Keratinocyte (primary cell): ENCODE measurements around the gene ARL15. TPM values are rescaled to one million over a fixed set of nuclear protein-coding genes. Genes with fewer than 3 reads are reported as not detected.

Experiments
- DNase-seq: peaks from one replicate; pipeline ENCODE4 v3.0.0-alpha.2; 2011; ENCODE audit warnings: low read depth, missing footprints, low spot score
- FAIRE-seq: peaks from 2 replicates; lab custom pipeline; 2011; peaks lifted over from hg19 to GRCh38; lab: Jason Lieb, UNC
- H2AFZ ChIP-seq: 2 replicates; pipeline ENCODE4 v1.6.0; 2012; ENCODE audit warnings: low read length, control low read depth, inconsistent platforms; ENCODE audit not compliant: control insufficient read depth
- H3K27ac ChIP-seq: 2 replicates; pipeline ENCODE4 v1.5.1; 2011; ENCODE audit warnings: low read length; ENCODE audit not compliant: control insufficient read depth, insufficient read depth
- H3K27me3 ChIP-seq: 3 replicates; pipeline ENCODE4 v1.6.0; 2011; ENCODE audit warnings: low read length; ENCODE audit not compliant: control insufficient read depth, insufficient read depth; ENCODE audit errors: extremely low read depth
- H3K36me3 ChIP-seq, 2 experiments: 2 replicates in 1 of 2; 3 replicates in 1 of 2; pipeline ENCODE4 v1.5.1; 2011; ENCODE audit warnings: low read length in 2 of 2, mild to moderate bottlenecking in 1 of 2; ENCODE audit not compliant: control insufficient read depth in 2 of 2, insufficient read depth in 2 of 2; ENCODE audit errors: extremely low read depth in 1 of 2
- H3K4me1 ChIP-seq: 3 replicates; pipeline ENCODE4 v1.5.1; 2011; ENCODE audit warnings: low read length; ENCODE audit not compliant: control insufficient read depth, insufficient read depth; ENCODE audit errors: extremely low read depth
- H3K4me2 ChIP-seq: 3 replicates; pipeline ENCODE4 v1.6.0; 2011; ENCODE audit warnings: low read depth, low read length; ENCODE audit not compliant: control insufficient read depth, insufficient read depth; ENCODE audit errors: extremely low read depth
- H3K4me3 ChIP-seq, 3 experiments: fragments of 200-600 bp in 1 of 3; sonication (generic) in 1 of 3; 2 replicates in 2 of 3; 3 replicates in 1 of 3; pipeline ENCODE4 v1.5.1; 2011 to 2016; ENCODE audit warnings: low read length in 3 of 3, mild to moderate bottlenecking in 3 of 3, control low read depth in 2 of 3, inconsistent platforms in 1 of 3, low read depth in 1 of 3, mixed read lengths in 1 of 3, mixed run types in 1 of 3, moderate library complexity in 1 of 3; ENCODE audit not compliant: control insufficient read depth in 2 of 3, insufficient read depth in 2 of 3; ENCODE audit errors: extremely low read depth in 1 of 3
- H3K79me2 ChIP-seq: 2 replicates; pipeline ENCODE4 v1.6.0; 2012; ENCODE audit warnings: low read length; ENCODE audit not compliant: control insufficient read depth, insufficient read depth
- H3K9ac ChIP-seq: 3 replicates; pipeline ENCODE4 v1.6.0; 2011; ENCODE audit warnings: low read length; ENCODE audit not compliant: control insufficient read depth, insufficient read depth; ENCODE audit errors: extremely low read depth
- H3K9me1 ChIP-seq: 3 replicates; pipeline ENCODE4 v1.6.0; 2011; ENCODE audit warnings: low read length; ENCODE audit not compliant: control insufficient read depth, insufficient read depth; ENCODE audit errors: extremely low read depth
- H3K9me3 ChIP-seq: 2 replicates; pipeline ENCODE4 v1.5.1; 2012; ENCODE audit warnings: low read depth, low read length; ENCODE audit not compliant: control insufficient read depth
- H4K20me1 ChIP-seq: 3 replicates; pipeline ENCODE4 v1.6.0; 2011; ENCODE audit warnings: low read length; ENCODE audit not compliant: control insufficient read depth, insufficient read depth; ENCODE audit errors: extremely low read depth
- CTCF ChIP-seq, 3 experiments: IDR thresholded peaks in 1 of 3; conservative IDR thresholded peaks in 1 of 3; optimal IDR thresholded peaks in 1 of 3; 2 replicates in 2 of 3; 3 replicates in 1 of 3; pipeline versions ENCODE3 to v1.5.1; 2011; ENCODE audit warnings: low read length in 3 of 3, mild to moderate bottlenecking in 3 of 3, moderate library complexity in 2 of 3, control low read depth in 1 of 3, inconsistent platforms in 1 of 3; ENCODE audit not compliant: insufficient read depth in 2 of 3; ENCODE audit errors: extremely low read depth in 1 of 3
- EZH2 ChIP-seq: IDR thresholded peaks from one replicate; pipeline ENCODE4 v1.6.1; 2012; ENCODE audit warnings: inconsistent platforms, mild to moderate bottlenecking, low read length, moderate library complexity
- dilution Hi-C: fragments of 300-500 bp; cut with MboI; formaldehyde crosslinking; loops from one replicate; pipeline ENCODE4 v1.7.0; 2020; ENCODE audit warnings: low sequenced_read_pairs; ENCODE audit not compliant: extremely low pct_ligation_motif_present
- polyA plus RNA-seq, 5 experiments: library from polyadenylated mRNA; depleted of rRNA in 3 of 5; stranded (reverse) in 3 of 5; stranded (forward) in 1 of 5; unstranded in 1 of 5; fragments of >200 nt; gene quantifications; 1 replicate in 1 of 5; 2 replicates in 3 of 5; 3 replicates in 1 of 5; pipeline versions ENCODE4 v1.2.1 to v1.2.3, GENCODE V29; 2011 to 2012; ENCODE audit warnings: missing spikeins in 2 of 5, low read depth in 1 of 5, low replicate concordance in 1 of 5

ARL15 gene
- polyA plus RNA-seq, 1 donor (not counting 4 experiments of a cell fraction or from before 2014, with no cell fraction given), result 19.7 TPM

GRCh38 chr5:53932351-53932750, 378.0 kb downstream of the ARL15 start:
- TF ChIP-seq CTCF (optimal IDR thresholded peaks at IDR 0.05 in 1 of 3, IDR thresholded peaks at IDR 0.05 in 1 of 3, conservative IDR thresholded peaks at IDR 0.05 in 1 of 3; ENCODE audit: extremely low read depth in 1 of 3, insufficient read depth in 2 of 3, low read length in 3 of 3) (no peak), EZH2 (no peak)
- Histone ChIP-seq H3K9me3 (no peaks in the 10 kb centered on the region), H3K79me2 (no peaks in the 10 kb centered on the region), H3K9ac (no peak overlapping the region), H3K9me1 (no peaks in the 10 kb centered on the region), H3K4me1 (peaks cover 8% of the 10 kb centered on the region), H3K27ac (no peak overlapping the region), H3K4me2 (no peak overlapping the region), H2AFZ (no peak overlapping the region), H3K4me3 (no peak overlapping the region), H3K27me3 (no peaks in the 10 kb centered on the region), H4K20me1 (no peaks in the 10 kb centered on the region), H3K36me3 (no peaks in the 10 kb centered on the region)
- dilution Hi-C loops, result no loop called here
- DNase-seq (no peak), FAIRE-seq (no peak)

GRCh38 chr5:53930457-53930856, 379.9 kb downstream of the ARL15 start:
- dilution Hi-C loops, result no loop called here
- no peaks in the 10 kb centered on the region for H3K9me1 ChIP-seq
- DNase-seq, result no peak
- no peaks in the 10 kb centered on the region for H3K9me3 ChIP-seq
- H3K9ac ChIP-seq, result no peak overlapping the region
- TF ChIP-seq EZH2 (no peak), CTCF (optimal IDR thresholded peaks at IDR 0.05 in 1 of 3, IDR thresholded peaks at IDR 0.05 in 1 of 3, conservative IDR thresholded peaks at IDR 0.05 in 1 of 3; ENCODE audit: extremely low read depth in 1 of 3, insufficient read depth in 2 of 3, low read length in 3 of 3) (no peak)
- H3K4me3 ChIP-seq, result no peak overlapping the region
- H3K27ac ChIP-seq, result no peak overlapping the region
- no peak overlapping the region for H2AFZ ChIP-seq
- H3K27me3 ChIP-seq, result no peaks in the 10 kb centered on the region
- no peaks in the 10 kb centered on the region for H4K20me1 ChIP-seq
- peaks cover 8% of the 10 kb centered on the region for H3K4me1 ChIP-seq
- no peak for FAIRE-seq
- H3K36me3 ChIP-seq, result no peaks in the 10 kb centered on the region
- H3K79me2 ChIP-seq, result no peaks in the 10 kb centered on the region
- no peak overlapping the region for H3K4me2 ChIP-seq
